Loucy (cell line): Measurements from ENCODE around the gene RASGRP3.

Experiments
- CTCF ChIP-seq: fragments of 200-600 bp; sonication (generic); conservative IDR thresholded peaks from 2 replicates; pipeline ENCODE4 v1.5.1; 2014; ENCODE audit warnings: mild to moderate bottlenecking, antibody characterized with exemption, low read length
- EZH2phosphoT487 ChIP-seq: fragments of 200-600 bp; IDR thresholded peaks from 2 replicates; pipeline ENCODE4 v1.6.1; 2018; ENCODE audit warnings: antibody characterized with exemption, mild to moderate bottlenecking, moderate library complexity, borderline replicate concordance

- TF ChIP-seq CTCF (no peak), EZH2phosphoT487 (no peak)
Observed at GRCh38 chr2:33496726-33497125, 20.3 kb downstream of the RASGRP3 start.
